HG03139 (cell line): ENCODE data around the gene ZNF213.
"Not testable (repeated sequence)": the region's sequence is repeated elsewhere in the genome, so short reads cannot be mapped to it uniquely, and the experiment has no call there.

ENCODE experiments used
- ATAC-seq: cut with Tn5 transposase; IDR thresholded peaks from one replicate; pipeline ENCODE4 v1.9.1; 2021; ENCODE audit not compliant: unreplicated experiment

The ZNF213 gene

DNA sequence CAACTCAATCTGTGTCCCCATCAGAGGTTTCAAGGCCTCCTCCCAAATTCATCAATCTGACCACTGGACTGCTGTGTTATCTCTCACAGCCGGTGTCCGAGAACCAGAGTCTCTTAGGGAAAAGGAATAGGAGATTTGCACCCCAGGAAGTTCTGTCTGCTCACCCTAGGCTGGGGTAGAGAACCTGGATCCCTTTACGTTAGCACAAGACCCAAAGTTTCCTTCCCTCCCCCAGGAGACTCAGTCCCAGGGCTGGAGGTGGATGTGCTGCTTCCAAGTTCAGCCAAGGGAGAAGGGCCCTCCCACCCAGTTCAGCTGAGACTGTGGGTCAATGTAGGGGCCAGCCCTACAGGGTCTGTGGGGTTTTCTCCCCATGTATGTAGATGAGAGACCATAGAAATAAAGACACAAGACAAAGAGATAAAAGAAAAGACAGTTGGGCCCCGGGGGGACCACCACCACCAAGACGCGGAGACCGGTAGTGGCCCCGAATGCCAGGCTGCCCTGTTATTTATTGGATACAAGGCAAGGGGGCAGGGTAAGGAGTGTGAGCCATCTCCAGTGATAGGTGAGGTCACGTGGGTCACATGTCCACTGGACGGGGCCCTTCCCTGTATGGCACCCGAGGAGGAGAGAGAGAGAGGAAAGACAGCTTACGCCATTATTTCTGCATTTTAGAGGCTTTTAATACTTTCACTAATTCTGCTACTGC is 30.4 kb downstream of the ZNF213 start:
- no peak for ATAC-seq

DNA sequence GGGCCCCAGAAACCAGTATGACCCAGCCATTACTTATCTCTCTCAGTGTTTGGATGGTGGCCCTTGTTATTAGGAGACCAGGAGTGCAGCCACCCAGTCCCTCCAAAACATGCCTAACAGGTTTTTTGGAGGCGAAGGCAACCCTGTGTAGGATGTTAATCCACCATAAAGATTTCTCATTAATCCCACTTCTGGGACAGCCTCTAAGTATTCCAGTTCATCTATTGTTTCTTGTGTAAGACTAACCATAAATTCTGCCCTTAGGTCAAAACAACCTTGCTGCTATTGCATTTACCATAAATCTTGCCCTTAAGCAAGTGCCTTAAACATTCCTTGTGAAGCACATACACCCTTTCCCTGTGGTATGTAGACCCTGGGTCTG is 31.7 kb downstream of the ZNF213 start:
- no peak for ATAC-seq

DNA sequence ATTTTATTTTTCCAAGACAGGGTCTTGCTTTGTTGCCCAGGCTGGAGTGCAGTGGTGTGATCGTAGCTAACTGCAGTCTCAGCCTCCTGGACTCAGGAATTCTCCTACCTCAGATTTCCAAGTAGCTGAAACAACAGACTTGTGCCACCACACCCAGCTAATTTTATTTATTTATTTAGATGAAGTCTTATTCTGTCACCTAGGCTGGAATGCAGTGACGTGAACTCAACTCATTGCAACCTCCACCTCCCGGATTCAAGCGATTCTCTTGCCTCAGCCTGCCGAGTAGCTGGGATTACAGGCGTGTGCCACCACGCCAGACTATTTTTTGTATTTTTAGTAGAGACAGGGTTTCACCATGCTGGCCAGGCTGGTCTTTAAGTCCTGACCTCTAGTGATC is 33.9 kb downstream of the ZNF213 start:
- not testable (repeated sequence) for ATAC-seq

DNA sequence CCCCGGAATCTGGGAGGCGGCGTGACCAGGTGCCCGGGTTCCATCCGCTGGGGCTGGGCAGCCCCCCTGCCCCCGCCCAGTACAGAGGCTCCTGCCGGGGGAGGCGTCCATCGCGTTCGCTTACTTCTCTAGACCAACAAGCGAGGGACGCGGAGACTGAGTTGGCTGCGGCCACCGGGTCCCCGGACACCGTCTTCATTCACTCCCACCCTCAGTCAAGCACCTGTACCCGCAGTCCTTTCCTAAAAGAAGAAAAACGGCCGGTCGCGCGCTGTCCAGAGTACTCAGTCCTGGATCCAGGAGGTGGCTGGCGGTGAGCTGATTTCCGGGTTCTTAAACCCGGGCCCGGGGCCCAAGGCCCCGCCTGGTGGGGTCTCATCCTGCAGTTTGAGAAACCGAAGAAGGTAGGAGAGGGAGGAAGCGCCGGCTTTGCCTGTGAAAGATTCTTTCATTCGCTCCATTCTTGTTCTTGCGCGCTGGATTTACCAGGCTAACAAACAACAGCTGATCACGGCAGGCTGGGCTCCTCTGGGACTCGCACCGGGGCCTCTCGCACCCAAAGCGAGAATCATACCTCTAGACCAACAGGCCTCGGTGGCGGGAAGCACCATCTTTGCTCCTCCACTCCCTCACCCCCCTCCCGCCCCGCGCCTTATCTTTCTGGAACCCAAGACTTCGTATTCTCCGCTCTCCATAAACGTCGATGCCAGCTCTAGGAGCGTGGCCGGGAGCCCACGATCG is 35.8 kb downstream of the ZNF213 start:
- ATAC-seq, result no peak

DNA sequence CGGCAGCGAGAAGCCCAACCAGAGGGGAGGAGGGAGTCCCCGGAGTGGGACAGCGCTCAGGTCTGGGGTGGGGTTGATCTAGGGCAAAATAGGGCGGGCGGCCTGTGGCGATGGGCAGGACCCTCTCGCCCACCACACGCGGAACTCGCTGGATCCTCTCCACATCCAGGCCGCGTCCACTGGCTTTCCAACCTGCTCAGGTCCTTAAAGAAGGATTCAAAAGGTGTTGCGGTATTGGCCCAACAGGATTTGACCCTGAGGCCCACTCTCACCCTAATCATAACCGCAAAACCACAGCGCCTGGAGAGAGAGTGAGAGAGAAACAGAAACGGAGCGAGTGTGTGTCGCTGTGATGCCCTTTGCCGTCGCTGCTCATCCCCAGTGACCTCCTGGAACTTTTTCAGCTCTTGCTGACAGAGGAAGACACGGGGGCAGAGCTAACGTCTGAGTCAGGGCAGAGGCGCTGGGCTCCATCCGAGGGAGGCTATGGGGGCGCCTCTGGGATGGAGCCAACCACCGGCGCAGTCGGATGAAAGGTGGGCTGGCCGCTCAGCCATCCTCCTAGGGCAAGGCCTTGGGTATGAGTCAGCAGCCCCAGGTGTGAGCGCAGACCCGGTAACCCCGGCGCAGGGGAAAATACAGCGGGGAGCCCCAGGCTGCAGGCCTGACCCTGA is 36.5 kb downstream of the ZNF213 start:
- ATAC-seq, result peak; percentile 36

DNA sequence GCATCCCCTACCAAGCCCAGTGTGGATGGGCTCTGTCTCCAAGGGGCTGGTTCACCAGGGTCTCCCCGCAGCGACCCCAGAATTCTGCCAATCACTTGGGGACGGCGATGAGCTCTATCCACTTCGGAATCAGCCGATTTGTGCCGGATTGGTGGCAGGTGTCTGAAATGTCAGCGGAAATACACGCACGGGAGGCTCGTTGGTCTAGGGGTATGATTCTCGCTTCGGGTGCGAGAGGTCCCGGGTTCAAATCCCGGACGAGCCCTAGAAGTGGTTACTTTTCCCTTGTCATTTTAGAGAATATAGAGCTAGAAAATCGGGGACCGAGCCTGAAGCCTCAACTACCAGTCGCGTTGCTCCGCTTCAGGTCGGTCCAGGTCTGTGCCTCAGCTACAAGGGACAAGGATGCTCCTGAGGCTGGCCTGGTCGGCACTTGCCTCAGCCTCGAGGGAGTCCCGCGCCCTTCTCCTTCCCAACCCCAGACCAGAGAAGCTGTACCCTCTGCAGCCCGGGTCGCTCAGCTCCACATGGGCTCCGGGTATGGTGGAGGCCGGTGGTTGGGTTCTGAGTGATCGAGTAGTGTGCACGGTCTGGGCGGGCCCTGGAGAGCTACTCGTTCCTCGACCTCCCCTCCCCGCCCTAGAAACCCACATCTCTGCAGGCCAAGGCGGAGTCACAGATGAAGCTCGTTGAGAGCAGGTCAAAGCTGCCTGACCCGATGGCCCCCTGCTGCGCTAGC is 37.2 kb downstream of the ZNF213 start:
- peak; percentile 25 for ATAC-seq

DNA sequence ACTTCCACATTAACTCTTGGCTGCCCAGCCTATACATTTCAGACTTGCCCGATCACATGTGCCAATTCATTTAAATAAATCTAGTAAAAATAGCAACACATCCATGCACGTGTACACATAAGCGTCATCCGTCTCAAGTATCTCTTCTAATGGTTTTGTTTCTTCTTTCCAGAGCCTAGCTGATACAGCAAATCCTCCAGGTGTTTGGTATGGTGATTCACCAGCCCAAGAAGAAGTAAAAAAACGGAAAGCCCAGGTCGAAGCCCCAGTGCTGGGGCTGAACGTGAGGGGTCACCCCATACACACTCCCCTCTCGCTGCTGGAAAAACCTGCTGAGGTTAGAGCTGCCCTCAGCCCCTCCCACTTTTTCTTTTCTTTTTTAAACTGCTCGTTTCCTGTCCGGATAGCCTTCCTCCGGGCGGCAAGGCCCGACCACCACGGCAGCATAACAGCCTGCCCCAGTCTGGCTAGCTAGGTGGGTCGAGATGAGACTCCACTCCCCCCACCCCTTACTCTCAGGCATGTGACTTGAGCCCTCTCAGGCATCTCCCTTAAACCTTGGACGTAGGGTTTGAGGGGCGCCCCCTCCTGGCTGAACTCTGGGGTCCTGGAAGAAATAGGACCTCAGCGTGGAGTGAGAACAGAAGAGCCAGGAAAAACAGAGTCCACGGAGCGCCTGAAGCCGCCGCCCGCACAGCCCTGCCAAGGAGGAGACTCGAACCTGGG is 39.2 kb downstream of the ZNF213 start:
- no peak for ATAC-seq

GRCh38 chr16:3174618-3175148 is 39.9 kb downstream of the ZNF213 start:
- ATAC-seq, result no peak

DNA sequence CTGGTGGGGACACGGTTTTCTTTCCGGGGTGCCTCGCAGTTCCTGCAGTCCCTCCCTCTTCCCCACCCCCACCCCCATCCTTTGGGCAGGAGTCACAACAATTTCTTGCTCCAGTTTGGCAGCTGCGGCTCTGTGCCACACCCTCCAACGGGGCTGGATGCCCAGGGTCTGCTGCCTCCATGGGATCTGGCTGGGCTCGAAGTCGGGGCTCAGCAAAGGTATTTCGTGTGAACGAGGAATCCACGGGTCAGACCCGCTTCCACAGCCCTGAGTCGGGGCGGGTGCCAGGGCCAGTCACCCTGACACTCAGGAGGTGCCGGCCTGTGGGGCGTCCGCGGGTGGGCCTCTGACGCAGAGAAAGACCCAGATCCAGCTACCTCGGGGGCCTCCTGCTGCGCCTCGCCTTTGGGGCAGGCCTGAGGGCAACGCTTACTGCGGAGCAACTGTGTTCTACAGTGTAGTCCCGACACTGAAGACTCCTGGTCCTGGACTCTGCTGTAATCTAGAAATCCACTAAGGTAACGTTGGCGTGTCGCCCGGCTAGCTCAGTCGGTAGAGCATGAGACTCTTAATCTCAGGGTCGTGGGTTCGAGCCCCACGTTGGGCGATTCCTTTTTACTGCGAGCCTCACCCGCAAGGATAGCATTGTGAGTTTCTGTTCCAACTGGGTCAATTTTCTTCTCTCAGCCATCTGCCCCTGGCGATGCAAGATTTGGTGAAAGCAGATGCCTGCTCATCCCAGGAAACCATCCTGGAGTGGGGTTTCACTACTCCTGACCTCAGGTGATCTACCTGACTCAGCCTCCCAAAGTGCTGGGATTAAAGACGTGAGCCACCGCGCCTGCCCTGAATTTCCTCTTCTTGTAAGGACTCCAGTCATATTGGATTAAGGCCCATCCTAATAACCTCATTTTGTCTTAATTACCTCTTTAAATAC is 40.6 kb downstream of the ZNF213 start:
- no peak for ATAC-seq

GRCh38 chr16:3179651-3180050 is 44.8 kb downstream of the ZNF213 start:
- no peak for ATAC-seq

DNA sequence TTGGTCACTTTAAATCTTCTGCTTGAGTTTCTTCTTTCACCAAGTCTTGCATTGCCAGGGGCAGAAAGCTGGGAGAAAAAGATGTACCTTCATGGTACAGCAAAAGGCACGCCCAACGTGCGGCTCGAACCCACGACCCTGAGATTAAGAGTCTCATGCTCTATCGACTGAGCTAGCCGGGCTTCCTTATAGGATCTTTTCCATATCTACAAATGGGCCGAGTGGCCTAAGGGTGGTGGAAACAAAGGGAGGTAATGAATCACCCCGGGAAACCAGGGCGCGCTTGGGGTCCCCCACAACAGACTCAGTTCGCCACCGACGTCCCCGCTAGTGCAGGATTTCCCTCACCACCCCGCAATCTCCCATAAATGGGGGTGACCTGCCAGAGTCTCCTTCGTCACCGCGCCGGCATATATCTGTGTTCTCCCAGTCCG is 45.6 kb downstream of the ZNF213 start:
- ATAC-seq, result no peak

DNA sequence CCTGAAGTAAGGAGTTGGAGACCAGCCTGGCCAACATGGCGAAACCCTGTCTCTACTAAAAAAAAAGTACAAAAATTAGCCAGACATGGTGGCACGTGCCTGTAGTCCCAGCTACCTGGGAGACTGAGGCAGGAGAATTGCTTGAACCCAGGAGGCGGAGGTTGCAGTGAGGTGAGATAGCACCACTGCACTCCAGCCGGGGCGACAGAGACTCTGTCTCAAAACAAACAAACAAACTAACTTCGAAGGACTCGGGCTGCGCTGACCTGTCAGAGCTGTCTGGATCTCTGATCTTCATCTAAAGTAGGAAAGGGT is 47.4 kb downstream of the ZNF213 start:
- ATAC-seq, result not testable (repeated sequence)

GRCh38 chr16:3182608-3183444 is 48.0 kb downstream of the ZNF213 start:
- no peak for ATAC-seq

- no peak for ATAC-seq
Measured at GRCh38 chr16:3183445-3184139, 48.8 kb downstream of the ZNF213 start.

- no peak for ATAC-seq
Measured at GRCh38 chr16:3186946-3187690, 52.3 kb downstream of the ZNF213 start.

DNA sequence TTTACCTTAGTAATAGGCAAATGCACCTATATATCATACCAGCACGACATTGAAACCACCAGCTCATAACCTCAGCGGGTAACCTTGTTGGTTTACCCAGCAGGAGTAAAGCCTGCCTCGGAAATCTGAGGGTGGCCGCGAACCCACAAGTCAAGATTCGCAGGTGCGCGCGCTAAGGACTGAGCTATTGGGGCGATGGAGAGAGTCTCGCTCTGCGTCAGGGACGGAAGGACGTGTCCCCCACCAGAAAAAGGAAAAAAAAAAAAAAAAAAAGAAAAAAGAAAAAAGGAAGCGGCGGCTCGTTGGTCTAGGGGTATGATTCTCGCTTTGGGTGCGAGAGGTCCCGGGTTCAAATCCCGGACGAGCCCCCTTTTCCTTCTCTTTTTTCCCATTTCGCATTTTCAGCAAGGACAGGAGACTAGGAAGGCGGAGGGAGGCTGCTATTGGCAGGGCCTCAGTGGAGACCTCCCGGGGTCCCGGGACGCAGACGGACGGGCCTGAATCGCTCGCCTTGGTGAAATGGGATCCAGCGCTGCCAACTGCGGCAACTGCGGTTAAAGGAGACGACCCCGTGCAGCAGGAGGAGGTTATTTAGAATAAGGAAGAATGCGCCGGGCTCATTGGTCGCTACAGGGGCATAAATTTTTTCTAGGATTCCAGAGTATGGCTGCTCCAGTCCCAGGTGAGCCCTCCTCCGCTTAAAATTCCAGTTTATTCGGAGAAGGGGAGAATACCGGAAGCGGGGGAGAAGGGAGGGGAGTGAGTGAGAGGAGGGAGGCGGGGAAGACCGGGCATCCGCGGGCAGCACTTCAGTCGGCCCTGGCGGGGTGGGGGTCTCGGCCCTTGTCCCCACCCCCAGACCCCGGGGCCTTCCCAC is 53.2 kb downstream of the ZNF213 start, which contains the start of gene OR1F1:
Gene OR1F1, plus strand, starts transcription at position 407 of the 877 bp plus-strand sequence.
- no peak for ATAC-seq

- no peak for ATAC-seq
Measured at GRCh38 chr16:3188675-3188924, 53.8 kb downstream of the ZNF213 start.
